ENCODE data around the gene HOXD10. TPM values are rescaled to one million over a fixed set of nuclear protein-coding genes. Genes with fewer than 3 reads are reported as not detected.

The HOXD10 gene
- total and polyA plus RNA-seq, 9 of the 15 experiments (the other 6 are each of a cell fraction or from before 2014, with no cell fraction given): not detected

DNA sequence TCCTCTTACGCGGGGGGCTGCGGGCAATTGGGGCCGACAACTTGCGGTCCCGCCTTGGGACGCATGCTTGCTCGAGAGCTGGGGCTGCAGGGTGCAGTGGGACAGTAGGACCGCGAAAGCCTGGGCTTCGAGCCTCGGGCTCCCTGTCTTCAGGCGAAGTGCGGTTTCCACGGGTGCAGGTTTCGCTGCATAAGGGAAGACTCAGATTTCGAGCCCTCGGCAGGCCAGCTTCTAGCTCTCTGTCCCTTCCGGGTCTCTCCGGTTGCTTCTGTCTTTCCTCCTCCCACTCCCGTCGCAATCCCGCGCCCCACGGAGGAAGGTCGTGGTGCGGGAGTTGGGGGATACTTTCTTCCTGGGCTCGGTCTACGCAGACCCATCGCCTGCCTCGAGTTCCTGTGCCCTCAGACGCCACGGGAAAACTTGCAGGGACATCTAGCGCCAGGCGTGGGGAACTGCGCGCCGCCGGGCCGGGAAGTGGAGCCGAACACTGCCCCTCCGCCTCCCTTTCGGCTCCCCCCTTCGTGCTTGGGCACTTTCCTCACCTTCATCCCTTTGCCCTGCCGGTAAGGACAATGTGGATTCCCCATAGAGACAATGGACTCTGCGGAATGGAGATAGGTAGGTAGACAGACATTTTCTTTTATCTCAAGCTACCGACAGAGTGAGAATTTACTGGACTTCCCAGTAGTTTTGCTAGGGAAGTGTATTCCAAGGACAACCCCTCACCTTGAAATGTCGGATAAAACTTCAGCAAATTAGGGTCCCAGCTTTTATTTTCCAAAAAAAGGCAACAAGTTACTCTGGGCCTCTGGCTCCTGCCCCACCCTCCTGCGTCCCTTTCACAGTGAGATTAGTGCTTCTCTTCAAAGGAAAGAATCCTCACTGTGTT, 28.3 kb upstream of the HOXD10 start (continued):
- TF ChIP-seq HMBOX1 (IDR thresholded peaks at IDR 0.05) (no peak), SIN3A (IDR thresholded peaks at IDR 0.05; ENCODE audit: borderline replicate concordance in 2 of 2, control insufficient read depth in 1 of 2, low read depth in 2 of 2, low read length in 2 of 2) (no peak), GTF2A2 (tag; IDR thresholded peaks at IDR 0.05) (no peak), ATF2 (CRISPR knock-in tag; IDR thresholded peaks at IDR 0.05) (no peak), KLF13 (tag; IDR thresholded peaks at IDR 0.05; ENCODE audit: borderline replicate concordance, low read depth) (no peak), SMAD1 (IDR thresholded peaks at IDR 0.05; ENCODE audit: low read depth, low read length, partially characterized antibody) (no peak), ZNF609 (CRISPR knock-in tag; IDR thresholded peaks at IDR 0.05; ENCODE audit: borderline replicate concordance) (no peak), POLR3G (IDR thresholded peaks at IDR 0.05; ENCODE audit: extremely low read depth, insufficient read length, insufficient replicate concordance) (no peak), EZH2 (IDR thresholded peaks at IDR 0.05; ENCODE audit: borderline replicate concordance, low read depth, low read length) (peak; percentile 70; the same call in 1 of the 2 replicates), NCOR1 (IDR thresholded peaks at IDR 0.05) (no peak), ZSCAN32 (CRISPR knock-in tag; IDR thresholded peaks at IDR 0.05) (no peak), E2F4 (CRISPR knock-in tag; IDR thresholded peaks at IDR 0.05; ENCODE audit: low read depth) (no peak), KAT2B (IDR thresholded peaks at IDR 0.05; ENCODE audit: low read depth, low read length) (no peak)
- TF ChIP-seq, protein P1, sequence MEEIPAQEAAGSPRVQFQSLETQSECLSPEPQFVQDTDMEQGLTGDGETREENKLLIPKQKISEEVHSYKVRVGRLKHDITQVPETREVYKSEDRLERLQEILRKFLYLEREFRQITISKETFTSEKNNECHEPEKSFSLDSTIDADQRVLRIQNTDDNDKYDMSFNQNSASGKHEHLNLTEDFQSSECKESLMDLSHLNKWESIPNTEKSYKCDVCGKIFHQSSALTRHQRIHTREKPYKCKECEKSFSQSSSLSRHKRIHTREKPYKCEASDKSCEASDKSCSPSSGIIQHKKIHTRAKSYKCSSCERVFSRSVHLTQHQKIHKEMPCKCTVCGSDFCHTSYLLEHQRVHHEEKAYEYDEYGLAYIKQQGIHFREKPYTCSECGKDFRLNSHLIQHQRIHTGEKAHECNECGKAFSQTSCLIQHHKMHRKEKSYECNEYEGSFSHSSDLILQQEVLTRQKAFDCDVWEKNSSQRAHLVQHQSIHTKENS (CRISPR knock-in tag; IDR thresholded peaks at IDR 0.05): no peak
